HL-60 (cell line): ENCODE data around the gene CRHBP.

Experiments used
- DNase-seq, 2 experiments: peaks; one replicate each; pipeline ENCODE4 v3.0.0-alpha.2; 2010 to 2020; ENCODE audit warnings: low read depth in 1 of 2, low spot score in 1 of 2
- H3K27ac ChIP-seq: fragments of 250-450 bp; sonication (Bioruptor Pico); replicated peaks from 2 replicates; pipeline ENCODE4 v1.5.1; 2020; ENCODE audit warnings: mild to moderate bottlenecking, moderate library complexity
- H3K27me3 ChIP-seq: fragments of 250-450 bp; sonication (Bioruptor Pico); 2 replicates; pipeline ENCODE4 v1.5.1; 2021; ENCODE audit warnings: mild to moderate bottlenecking, moderate library complexity; ENCODE audit not compliant: insufficient read depth, poor library complexity, severe bottlenecking
- H3K4me3 ChIP-seq: replicated peaks from 2 replicates; pipeline ENCODE4 v1.5.1; 2011; ENCODE audit warnings: mild to moderate bottlenecking, control low read depth, low read length; ENCODE audit not compliant: insufficient read depth
- CTCF ChIP-seq: IDR thresholded peaks from one replicate; pipeline ENCODE4 v1.5.1; 2011; ENCODE audit warnings: low read length, control low read depth, inconsistent platforms; ENCODE audit not compliant: insufficient read depth
- GABPA ChIP-seq: IDR thresholded peaks from 2 replicates; pipeline ENCODE4 v1.6.1; 2012; ENCODE audit warnings: low read depth
- POLR2AphosphoS5 ChIP-seq: IDR thresholded peaks from 2 replicates; pipeline ENCODE4 v1.6.1; 2012; ENCODE audit warnings: low read depth
- REST ChIP-seq: IDR thresholded peaks from 2 replicates; pipeline ENCODE4 v1.6.1; 2012; ENCODE audit warnings: low read depth; ENCODE audit not compliant: insufficient replicate concordance
- SPI1 ChIP-seq: IDR thresholded peaks from 2 replicates; pipeline ENCODE4 v1.6.1; 2012; ENCODE audit warnings: low read depth, mild to moderate bottlenecking, borderline replicate concordance

CRHBP gene

GRCh38 chr5:76980518-76981144 is 27.8 kb downstream of the CRHBP start:
- Histone ChIP-seq H3K27me3 (no peaks in the 10 kb centered on the region), H3K4me3 (no peak overlapping the region), H3K27ac (no peak overlapping the region)
- no peak for DNase-seq
- TF ChIP-seq POLR2AphosphoS5 = no peak
- no peak for TF ChIP-seq SPI1
- no peak for TF ChIP-seq CTCF
- no peak for TF ChIP-seq GABPA
- no peak for TF ChIP-seq REST

- no peak for TF ChIP-seq CTCF
Measured at GRCh38 chr5:76982450-76982849, 29.6 kb downstream of the CRHBP start.

GRCh38 chr5:76983468-76983867 is 30.6 kb downstream of the CRHBP start:
- no peak overlapping the region for H3K27ac ChIP-seq
- H3K4me3 ChIP-seq = no peak overlapping the region
- TF ChIP-seq SPI1 (no peak), REST (no peak), GABPA (no peak), CTCF (no peak), POLR2AphosphoS5 (no peak)
- no peaks in the 10 kb centered on the region for H3K27me3 ChIP-seq
- DNase-seq = no peak

More at GRCh38 chr5:76982450-76982849, 29.6 kb downstream of the CRHBP start:
- no peaks in the 10 kb centered on the region for H3K27me3 ChIP-seq
- DNase-seq = no peak
- H3K27ac ChIP-seq = no peak overlapping the region
- no peak overlapping the region for H3K4me3 ChIP-seq
